Activated T-helper 17 cell treated with anti-CD3 and anti-CD28 coated beads, Interleukin-2, amount 50 U/mL, for 72 hours (primary cell): ENCODE data around the gene SETD2. TPM values are rescaled to one million over a fixed set of nuclear protein-coding genes. Genes with fewer than 3 reads are reported as not detected.
A peak's percentile ranks its signal among the peaks of the same experiment; 100 is the strongest.
"Not testable (repeated sequence)": the region's sequence is repeated elsewhere in the genome, so short reads cannot be mapped to it uniquely, and the experiment has no call there.

Source experiments
- ATAC-seq: fragments of 150-1000 bp; cut with Tn5 transposase; replicated peaks from 2 replicates; pipeline ENCODE4 v1.10.0; 2021; ENCODE audit warnings: mild to moderate bottlenecking, moderate library complexity
- H3K27ac Mint-ChIP-seq: one replicate; pipeline ENCODE4 v1.8.0; 2022; ENCODE audit warnings: mixed read lengths
- H3K27me3 Mint-ChIP-seq: one replicate; pipeline ENCODE4 v1.8.0; 2022; ENCODE audit warnings: mixed read lengths
- H3K36me3 Mint-ChIP-seq: one replicate; pipeline ENCODE4 v1.8.0; 2022; ENCODE audit warnings: low read depth, mild to moderate bottlenecking, mixed read lengths
- H3K4me1 Mint-ChIP-seq: one replicate; pipeline ENCODE4 v1.8.0; 2022; ENCODE audit warnings: mixed read lengths
- H3K4me3 Mint-ChIP-seq: one replicate; pipeline ENCODE4 v1.8.0; 2022; ENCODE audit warnings: mild to moderate bottlenecking, mixed read lengths
- H3K9me3 Mint-ChIP-seq: one replicate; pipeline ENCODE4 v1.8.0; 2022; ENCODE audit warnings: mixed read lengths
- total RNA-seq, 2 donors: library from RNA; stranded (reverse); gene quantifications; one replicate each; pipeline ENCODE4 v1.2.3, GENCODE V29; 2022

Gene SETD2
- total RNA-seq, 2 donors from 2014 or later: 28.8 to 33.1 TPM

DNA sequence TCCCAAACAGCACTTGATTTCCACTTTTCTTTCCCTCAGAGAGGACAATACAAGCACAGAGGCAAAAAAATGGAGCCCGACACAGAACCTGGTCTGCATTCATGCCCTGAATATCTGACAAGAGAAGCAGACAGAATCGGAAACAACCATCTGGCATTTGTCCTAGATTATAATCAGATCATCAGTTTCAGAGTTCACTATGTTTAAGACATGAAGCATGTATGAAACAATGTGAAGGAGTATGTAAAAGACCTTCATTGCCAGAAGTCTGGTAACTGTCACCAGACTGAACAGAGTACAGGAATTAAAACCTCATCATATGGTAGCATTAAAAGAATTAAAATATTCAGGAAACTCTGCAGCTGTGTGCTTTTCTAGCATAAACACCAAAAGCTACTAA lies 65.0 kb downstream of the SETD2 start:
- Mint-ChIP-seq H3K4me3 (no peak overlapping the region), H3K36me3 (peaks cover 85% of the 10 kb centered on the region), H3K9me3 (no peaks in the 10 kb centered on the region), H3K4me1 (peaks cover 3% of the 10 kb centered on the region), H3K27me3 (no peaks in the 10 kb centered on the region), H3K27ac (no peak overlapping the region)
- no peak for ATAC-seq

DNA sequence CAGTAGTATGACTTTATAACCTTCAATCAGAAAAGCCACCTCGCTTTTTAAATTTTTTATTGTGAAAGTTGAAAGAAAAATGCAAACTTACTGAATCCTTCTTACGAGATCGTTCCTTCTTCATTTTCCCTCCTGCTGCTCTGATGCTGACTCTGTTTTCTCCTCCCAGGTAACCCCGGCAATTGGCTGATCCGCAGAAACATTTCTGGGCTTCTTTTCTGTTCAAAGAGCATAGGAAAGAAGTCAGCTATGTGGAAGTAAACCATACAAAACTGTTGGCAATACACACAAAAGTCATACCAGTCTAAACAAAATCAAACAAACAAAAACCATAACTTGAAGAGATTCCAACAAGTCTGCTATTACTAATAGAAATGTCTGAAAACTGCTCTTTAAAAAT lies 66.0 kb downstream of the SETD2 start:
- Mint-ChIP-seq H3K36me3 (peaks cover 85% of the 10 kb centered on the region), H3K27me3 (no peaks in the 10 kb centered on the region), H3K9me3 (no peaks in the 10 kb centered on the region), H3K4me1 (no peaks in the 10 kb centered on the region), H3K27ac (peak overlapping the region; percentile 67), H3K4me3 (no peak overlapping the region)
- no peak for ATAC-seq

GRCh38 chr3:47096959-47097358 lies 67.0 kb downstream of the SETD2 start:
- no peaks in the 10 kb centered on the region for H3K4me1 Mint-ChIP-seq
- H3K4me3 Mint-ChIP-seq: no peak overlapping the region
- no peaks in the 10 kb centered on the region for H3K27me3 Mint-ChIP-seq
- no peak for ATAC-seq
- no peaks in the 10 kb centered on the region for H3K9me3 Mint-ChIP-seq
- H3K27ac Mint-ChIP-seq: peak overlapping the region; percentile 67
- peaks cover 76% of the 10 kb centered on the region for H3K36me3 Mint-ChIP-seq

GRCh38 chr3:47092090-47092489 lies 71.8 kb downstream of the SETD2 start:
- peaks cover 5% of the 10 kb centered on the region for H3K4me1 Mint-ChIP-seq
- H3K4me3 Mint-ChIP-seq: no peak overlapping the region
- peaks cover 86% of the 10 kb centered on the region for H3K36me3 Mint-ChIP-seq
- H3K27me3 Mint-ChIP-seq: no peaks in the 10 kb centered on the region
- no peaks in the 10 kb centered on the region for H3K9me3 Mint-ChIP-seq
- no peak for ATAC-seq
- no peak overlapping the region for H3K27ac Mint-ChIP-seq

DNA sequence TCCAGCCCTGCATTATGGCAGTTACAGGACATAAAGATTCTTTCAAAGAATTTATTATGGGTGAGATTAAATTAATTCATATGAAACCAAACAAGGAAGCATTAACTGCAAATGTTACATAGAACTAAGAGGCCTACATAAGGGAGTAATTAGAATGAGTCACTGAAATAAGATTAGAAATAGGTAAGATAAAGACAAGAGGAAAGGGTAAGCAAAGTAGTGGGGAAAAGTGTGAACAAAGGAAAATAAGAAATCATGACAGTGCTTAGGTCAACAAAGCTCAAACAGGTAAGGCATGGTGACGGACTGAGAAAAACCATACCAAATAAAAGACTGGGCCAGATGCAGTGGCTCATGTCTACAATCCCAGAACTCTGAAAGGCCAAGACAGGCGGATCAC lies 74.3 kb downstream of the SETD2 start:
- Mint-ChIP-seq H3K27me3 (no peaks in the 10 kb centered on the region), H3K4me3 (no peak overlapping the region), H3K27ac (peak overlapping the region; percentile 34), H3K4me1 (peaks cover 5% of the 10 kb centered on the region), H3K36me3 (peaks cover 86% of the 10 kb centered on the region), H3K9me3 (no peaks in the 10 kb centered on the region)
- ATAC-seq: no peak

DNA sequence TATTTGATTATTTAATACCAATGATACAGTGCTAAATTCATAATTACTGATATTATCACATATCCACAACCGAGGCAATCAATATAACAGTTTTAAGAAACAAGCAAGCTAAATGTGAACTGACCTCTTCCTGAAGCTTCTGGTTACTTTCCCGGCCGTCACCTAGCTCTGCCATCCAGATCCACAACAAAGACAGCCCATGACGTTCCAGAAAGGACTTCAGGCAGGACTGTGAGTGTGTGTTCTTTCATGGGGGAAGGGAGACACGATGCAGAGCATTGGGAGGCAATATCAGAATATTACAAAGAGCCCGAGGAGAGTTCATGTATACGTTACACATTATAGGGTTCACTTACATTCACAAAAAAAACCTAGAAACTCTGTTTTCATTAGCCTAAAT lies 77.8 kb downstream of the SETD2 start:
- Mint-ChIP-seq H3K9me3 (no peaks in the 10 kb centered on the region), H3K27me3 (no peaks in the 10 kb centered on the region), H3K27ac (no peak overlapping the region), H3K4me3 (no peak overlapping the region), H3K4me1 (peaks cover 5% of the 10 kb centered on the region), H3K36me3 (peaks cover 96% of the 10 kb centered on the region)
- no peak for ATAC-seq

- H3K27ac Mint-ChIP-seq: no peak overlapping the region
- H3K9me3 Mint-ChIP-seq: no peaks in the 10 kb centered on the region
- ATAC-seq: no peak
- no peak overlapping the region for H3K4me3 Mint-ChIP-seq
- H3K4me1 Mint-ChIP-seq: peaks cover 5% of the 10 kb centered on the region
- peaks cover 97% of the 10 kb centered on the region for H3K36me3 Mint-ChIP-seq
- no peaks in the 10 kb centered on the region for H3K27me3 Mint-ChIP-seq
Measured at GRCh38 chr3:47083786-47084185, 80.1 kb downstream of the SETD2 start.

DNA sequence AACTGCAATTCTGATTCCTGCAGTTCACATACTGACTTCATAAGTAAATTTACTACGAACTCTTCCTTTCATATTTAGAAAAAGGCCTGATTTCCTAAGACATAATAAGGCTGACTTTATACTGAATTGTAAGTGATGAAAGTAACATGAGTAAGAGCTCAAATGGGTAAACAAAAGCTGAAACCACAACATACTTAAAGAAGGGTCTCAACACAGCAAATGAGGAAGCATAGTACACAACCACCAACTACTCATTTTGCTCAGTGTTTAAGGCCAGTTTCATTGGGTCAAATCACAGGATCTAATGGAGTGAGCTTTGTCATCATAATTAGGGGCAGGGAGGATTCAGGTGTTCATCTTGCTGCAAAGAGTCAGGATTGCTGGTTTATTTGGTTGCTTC lies 81.4 kb downstream of the SETD2 start:
- no peaks in the 10 kb centered on the region for H3K4me1 Mint-ChIP-seq
- no peak for ATAC-seq
- peaks cover 97% of the 10 kb centered on the region for H3K36me3 Mint-ChIP-seq
- H3K9me3 Mint-ChIP-seq: no peaks in the 10 kb centered on the region
- H3K4me3 Mint-ChIP-seq: no peak overlapping the region
- peak overlapping the region; percentile 47 for H3K27ac Mint-ChIP-seq
- no peaks in the 10 kb centered on the region for H3K27me3 Mint-ChIP-seq

DNA sequence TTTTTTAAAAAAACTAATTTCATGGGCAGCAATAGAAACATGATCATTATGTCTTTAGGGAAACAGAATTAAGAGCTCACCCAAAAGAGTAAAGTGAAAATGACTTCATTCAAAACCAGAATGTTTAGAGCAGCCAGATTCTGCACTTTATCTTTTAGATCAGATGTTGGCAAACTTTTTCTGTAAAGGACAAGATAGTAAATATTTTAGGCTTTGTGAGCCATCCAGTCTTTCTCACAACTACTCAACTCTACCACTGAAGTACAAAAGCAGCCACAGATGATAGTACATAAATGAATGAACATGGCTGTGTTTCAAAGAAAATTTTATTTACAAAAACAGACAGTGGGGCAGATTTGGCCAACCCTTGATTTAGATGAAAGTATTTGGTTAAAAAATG lies 84.5 kb downstream of the SETD2 start:
- no peaks in the 10 kb centered on the region for H3K27me3 Mint-ChIP-seq
- peaks cover 97% of the 10 kb centered on the region for H3K36me3 Mint-ChIP-seq
- peak; percentile 49 for ATAC-seq
- H3K4me3 Mint-ChIP-seq: no peak overlapping the region
- peaks cover 6% of the 10 kb centered on the region for H3K4me1 Mint-ChIP-seq
- H3K9me3 Mint-ChIP-seq: no peaks in the 10 kb centered on the region
- H3K27ac Mint-ChIP-seq: peak overlapping the region; percentile 56

DNA sequence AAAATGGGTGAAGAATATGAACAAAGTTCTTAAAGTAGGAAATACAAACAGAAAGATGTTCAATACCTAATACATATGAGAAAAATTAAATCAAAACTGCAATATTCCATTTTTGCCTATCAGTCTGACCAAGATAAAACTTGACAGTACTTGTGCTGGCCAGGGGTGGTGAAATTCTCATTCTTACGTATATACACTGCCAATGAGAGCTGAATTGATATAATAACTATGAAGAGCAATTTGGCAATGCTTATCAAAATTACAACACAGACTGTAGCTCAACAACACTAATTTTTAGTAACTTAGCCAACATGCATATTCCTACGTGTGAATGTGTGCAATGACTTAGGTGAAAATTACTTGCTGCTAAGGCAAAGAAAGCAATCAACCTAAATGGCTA lies 90.2 kb downstream of the SETD2 start:
- H3K4me3 Mint-ChIP-seq: no peak overlapping the region
- H3K27ac Mint-ChIP-seq: no peak overlapping the region
- no peaks in the 10 kb centered on the region for H3K9me3 Mint-ChIP-seq
- peaks cover 15% of the 10 kb centered on the region for H3K4me1 Mint-ChIP-seq
- H3K27me3 Mint-ChIP-seq: no peaks in the 10 kb centered on the region
- no peak for ATAC-seq
- H3K36me3 Mint-ChIP-seq: peaks cover 92% of the 10 kb centered on the region

GRCh38 chr3:47070770-47071169 lies 93.1 kb downstream of the SETD2 start:
- H3K36me3 Mint-ChIP-seq: peaks cover 84% of the 10 kb centered on the region
- H3K27me3 Mint-ChIP-seq: no peaks in the 10 kb centered on the region
- peak overlapping the region; percentile 61 for H3K27ac Mint-ChIP-seq
- H3K4me3 Mint-ChIP-seq: no peak overlapping the region
- H3K4me1 Mint-ChIP-seq: peaks cover 13% of the 10 kb centered on the region
- H3K9me3 Mint-ChIP-seq: no peaks in the 10 kb centered on the region
- no peak for ATAC-seq

- ATAC-seq, H3K27ac Mint-ChIP-seq, H3K4me1 Mint-ChIP-seq, H3K4me3 Mint-ChIP-seq, H3K27me3 Mint-ChIP-seq, H3K9me3 Mint-ChIP-seq: not testable (repeated sequence)
- peaks cover 86% of the 10 kb centered on the region for H3K36me3 Mint-ChIP-seq
Measured at GRCh38 chr3:47066259-47066658, 97.7 kb downstream of the SETD2 start.

DNA sequence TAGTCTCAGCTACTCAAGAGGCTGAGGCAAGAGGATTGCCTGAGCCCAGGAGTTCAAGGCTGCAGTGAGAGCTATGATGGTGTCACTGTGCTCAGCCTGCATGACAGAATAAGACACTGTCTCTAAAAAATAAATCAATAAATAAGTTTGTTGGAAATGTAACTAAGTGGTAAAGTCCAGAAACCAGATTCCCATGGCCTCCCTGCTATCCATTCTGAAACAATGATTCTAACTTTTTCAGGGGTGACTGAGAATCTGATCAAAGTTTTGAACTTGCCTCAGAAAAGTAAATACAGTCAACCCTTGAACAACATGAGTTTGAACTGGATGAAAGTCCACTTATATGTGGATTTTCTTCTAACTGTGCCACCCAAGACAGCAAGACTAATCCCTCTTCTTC lies 98.2 kb downstream of the SETD2 start:
- no peak for ATAC-seq
- H3K9me3 Mint-ChIP-seq: no peaks in the 10 kb centered on the region
- no peak overlapping the region for H3K27ac Mint-ChIP-seq
- H3K27me3 Mint-ChIP-seq: no peaks in the 10 kb centered on the region
- no peak overlapping the region for H3K4me3 Mint-ChIP-seq
- H3K36me3 Mint-ChIP-seq: peaks cover 86% of the 10 kb centered on the region
- no peaks in the 10 kb centered on the region for H3K4me1 Mint-ChIP-seq

DNA sequence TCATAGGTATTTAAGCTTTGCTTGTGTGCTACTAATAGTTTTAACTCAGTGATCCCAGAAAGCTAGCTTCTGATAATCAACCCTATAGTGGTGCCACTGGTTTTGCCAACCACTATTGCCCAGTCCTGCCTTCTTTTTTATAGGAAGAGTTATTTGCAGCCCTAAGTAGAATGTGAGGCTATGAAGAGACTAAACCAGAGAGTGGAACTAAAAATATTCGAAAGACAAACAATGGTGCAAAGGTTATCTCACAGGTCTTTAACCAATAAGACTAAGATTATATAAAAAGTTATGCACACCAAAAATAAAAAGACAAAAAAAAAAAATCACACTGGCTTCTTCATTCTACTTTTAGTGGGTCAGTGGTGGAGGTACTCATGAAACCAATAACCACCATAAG lies 98.9 kb downstream of the SETD2 start:
- no peaks in the 10 kb centered on the region for H3K27me3 Mint-ChIP-seq
- no peak for ATAC-seq

GRCh38 chr3:47057212-47057671 lies 106.7 kb downstream of the SETD2 start:
- no peaks in the 10 kb centered on the region for H3K27me3 Mint-ChIP-seq
- H3K36me3 Mint-ChIP-seq: peaks cover 67% of the 10 kb centered on the region
- H3K4me3 Mint-ChIP-seq: peak overlapping the region; percentile 49
- peaks cover 34% of the 10 kb centered on the region for H3K4me1 Mint-ChIP-seq
- ATAC-seq: peak; percentile 94
- H3K9me3 Mint-ChIP-seq: no peaks in the 10 kb centered on the region
- H3K27ac Mint-ChIP-seq: peak overlapping the region; percentile 83

More for the DNA sequence above, 98.9 kb downstream of the SETD2 start:
- no peaks in the 10 kb centered on the region for H3K4me1 Mint-ChIP-seq
- peak overlapping the region; percentile 56 for H3K27ac Mint-ChIP-seq
- H3K9me3 Mint-ChIP-seq: no peaks in the 10 kb centered on the region
- no peak overlapping the region for H3K4me3 Mint-ChIP-seq
- peaks cover 86% of the 10 kb centered on the region for H3K36me3 Mint-ChIP-seq

- peaks cover 67% of the 10 kb centered on the region for H3K36me3 Mint-ChIP-seq
- no peaks in the 10 kb centered on the region for H3K27me3 Mint-ChIP-seq
- H3K4me1 Mint-ChIP-seq: peaks cover 34% of the 10 kb centered on the region
- H3K4me3 Mint-ChIP-seq: peak overlapping the region; percentile 49
- no peaks in the 10 kb centered on the region for H3K9me3 Mint-ChIP-seq
- ATAC-seq: peak; percentile 20
- H3K27ac Mint-ChIP-seq: peak overlapping the region; percentile 83
Measured at GRCh38 chr3:47056705-47057104, 107.2 kb downstream of the SETD2 start.
